H9 (cell line): ENCODE data around the gene CROT. TPM values are rescaled to one million over a fixed set of nuclear protein-coding genes. Genes with fewer than 3 reads are reported as not detected.

Experiments
- DNase-seq: peaks from one replicate; pipeline ENCODE4 v3.0.0-alpha.2; 2017
- H2AFZ ChIP-seq: one replicate; pipeline ENCODE4 v1.6.1; 2013; ENCODE audit warnings: mild to moderate bottlenecking, low read length, control low read depth, moderate library complexity
- H2AK5ac ChIP-seq: 2 replicates; pipeline ENCODE4 v1.6.1; 2013; ENCODE audit warnings: low read length, control low read depth, mixed read lengths; ENCODE audit not compliant: insufficient read length
- H2BK120ac ChIP-seq: one replicate; pipeline ENCODE4 v1.6.1; 2013; ENCODE audit warnings: low read depth, mild to moderate bottlenecking, low read length, control low read depth, inconsistent platforms; ENCODE audit not compliant: poor library complexity, severe bottlenecking
- H2BK12ac ChIP-seq: 2 replicates; pipeline ENCODE4 v1.6.1; 2013; ENCODE audit warnings: low read length, control low read depth, mixed read lengths, low read depth; ENCODE audit not compliant: insufficient read length
- H2BK15ac ChIP-seq: 2 replicates; pipeline ENCODE4 v1.6.1; 2013; ENCODE audit warnings: low read depth, low read length, control low read depth
- H2BK20ac ChIP-seq: one replicate; pipeline ENCODE4 v1.6.1; 2013; ENCODE audit warnings: low read depth, mild to moderate bottlenecking, low read length, control low read depth, inconsistent platforms; ENCODE audit not compliant: poor library complexity, severe bottlenecking
- H2BK5ac ChIP-seq: 2 replicates; pipeline ENCODE4 v1.6.1; 2013; ENCODE audit warnings: low read length, control low read depth, mixed read lengths; ENCODE audit not compliant: insufficient read length
- H3K14ac ChIP-seq: 2 replicates; pipeline ENCODE4 v1.6.1; 2013; ENCODE audit warnings: low read length, control low read depth; ENCODE audit not compliant: insufficient read depth
- H3K18ac ChIP-seq: 2 replicates; pipeline ENCODE4 v1.6.1; 2013; ENCODE audit warnings: low read depth, mild to moderate bottlenecking, mixed read lengths, low read length, control low read depth; ENCODE audit not compliant: insufficient read length
- H3K23ac ChIP-seq: 2 replicates; pipeline ENCODE4 v1.6.1; 2013; ENCODE audit warnings: low read length, control low read depth, mixed read lengths, low read depth; ENCODE audit not compliant: insufficient read length
- H3K23me2 ChIP-seq: 2 replicates; pipeline ENCODE4 v1.6.1; 2013; ENCODE audit warnings: low read depth, mild to moderate bottlenecking, mixed read lengths, low read length, control low read depth; ENCODE audit not compliant: insufficient read length, poor library complexity, severe bottlenecking
- H3K27ac ChIP-seq: 2 replicates; pipeline ENCODE4 v1.5.1; 2013; ENCODE audit warnings: low read length, control low read depth, mixed read lengths, low read depth; ENCODE audit not compliant: insufficient read length
- H3K27me3 ChIP-seq: 2 replicates; pipeline ENCODE4 v1.6.1; 2013; ENCODE audit warnings: low read length, control low read depth, inconsistent platforms; ENCODE audit not compliant: insufficient read depth
- H3K4ac ChIP-seq: 2 replicates; pipeline ENCODE4 v1.6.1; 2013; ENCODE audit warnings: low read depth, mild to moderate bottlenecking, control low read depth, inconsistent platforms, low read length, moderate library complexity
- H3K4me1 ChIP-seq: 2 replicates; pipeline ENCODE4 v1.6.1; 2013; ENCODE audit warnings: low read length, control low read depth, inconsistent platforms; ENCODE audit not compliant: insufficient read depth
- H3K4me2 ChIP-seq: 2 replicates; pipeline ENCODE4 v1.6.1; 2013; ENCODE audit warnings: low read length, control low read depth, mixed read lengths; ENCODE audit not compliant: insufficient read length, insufficient read depth
- H3K56ac ChIP-seq: 2 replicates; pipeline ENCODE4 v1.6.1; 2013; ENCODE audit warnings: low read depth, mild to moderate bottlenecking, mixed read lengths, low read length, control low read depth; ENCODE audit not compliant: insufficient read length
- H3K79me1 ChIP-seq: 2 replicates; pipeline ENCODE4 v1.6.1; 2013; ENCODE audit warnings: low read depth, mild to moderate bottlenecking, moderate library complexity, low read length, control low read depth, inconsistent platforms; ENCODE audit not compliant: insufficient read depth, poor library complexity, severe bottlenecking
- H3K79me2 ChIP-seq: 2 replicates; pipeline ENCODE4 v1.6.1; 2013; ENCODE audit warnings: low read length, control low read depth, inconsistent platforms; ENCODE audit not compliant: insufficient read depth
- H3K9ac ChIP-seq: 2 replicates; pipeline ENCODE4 v1.6.1; 2013; ENCODE audit warnings: low read length, control low read depth, mixed read lengths; ENCODE audit not compliant: insufficient read length; ENCODE audit errors: extremely low read depth
- H3K9me3 ChIP-seq: one replicate; pipeline ENCODE4 v1.6.1; 2013; ENCODE audit warnings: low read depth, low read length, inconsistent platforms; ENCODE audit not compliant: control insufficient read depth
- H3T11ph ChIP-seq: one replicate; pipeline ENCODE4 v1.6.1; 2013; ENCODE audit warnings: mild to moderate bottlenecking, low read length, control low read depth, inconsistent platforms
- H4K20me1 ChIP-seq: one replicate; pipeline ENCODE4 v1.6.1; 2013; ENCODE audit not compliant: control insufficient read depth, insufficient read length, insufficient read depth
- H4K5ac ChIP-seq: 2 replicates; pipeline ENCODE4 v1.6.1; 2013; ENCODE audit warnings: low read depth, mild to moderate bottlenecking, mixed read lengths, low read length, control low read depth; ENCODE audit not compliant: insufficient read length
- H4K8ac ChIP-seq: replicated peaks from 2 replicates; pipeline ENCODE4 v1.6.1; 2013; ENCODE audit warnings: low read length, control low read depth, mixed read lengths, low read depth; ENCODE audit not compliant: insufficient read length
- H4K91ac ChIP-seq: 2 replicates; pipeline ENCODE4 v1.6.1; 2013; ENCODE audit warnings: low read depth, mild to moderate bottlenecking, moderate library complexity, mixed read lengths, low read length, control low read depth; ENCODE audit not compliant: insufficient read length
- H3K27ac Mint-ChIP-seq, 3 experiments: 2 replicates in 2 of 3; 3 replicates in 1 of 3; pipeline ENCODE4 v1.8.0; 2020 to 2021; ENCODE audit warnings: mixed read lengths in 3 of 3, mild to moderate bottlenecking in 1 of 3, moderate library complexity in 1 of 3
- H3K27me3 Mint-ChIP-seq: 2 replicates; pipeline ENCODE4 v1.8.0; 2021; ENCODE audit warnings: low read depth, mild to moderate bottlenecking, moderate library complexity, mixed read lengths
- H3K36me3 Mint-ChIP-seq, 3 experiments: 2 replicates in 2 of 3; 3 replicates in 1 of 3; pipeline ENCODE4 v1.8.0; 2020 to 2021; ENCODE audit warnings: low read depth in 3 of 3, mixed read lengths in 3 of 3; ENCODE audit not compliant: insufficient read depth in 1 of 3
- H3K4me1 Mint-ChIP-seq, 2 experiments: 2 replicates each; pipeline ENCODE4 v1.8.0; 2020; ENCODE audit warnings: mixed read lengths in 2 of 2
- H3K4me3 Mint-ChIP-seq, 2 experiments: 2 replicates in 1 of 2; 3 replicates in 1 of 2; pipeline ENCODE4 v1.8.0; 2020 to 2021; ENCODE audit warnings: mild to moderate bottlenecking in 2 of 2, mixed read lengths in 2 of 2, moderate library complexity in 1 of 2
- H3K9me3 Mint-ChIP-seq, 2 experiments: 2 replicates in 1 of 2; 3 replicates in 1 of 2; pipeline ENCODE4 v1.8.0; 2020; ENCODE audit warnings: mild to moderate bottlenecking in 2 of 2, mixed read lengths in 2 of 2, moderate library complexity in 1 of 2
- CTCF ChIP-seq: fragments of 200-600 bp; sonication (generic); conservative IDR thresholded peaks from 3 replicates; pipeline ENCODE4 v1.8.0; 2021; ENCODE audit warnings: antibody characterized with exemption, mild to moderate bottlenecking
- WGBS: extraction: QIAGEN DNeasy Blood & Tissue Kit; methylation state at CpG from one replicate; pipeline ENCODE4 v1.1.7; 2013; ENCODE audit warnings: missing lambda C conversion rate, low lambda C conversion rate, mixed read lengths; ENCODE audit not compliant: insufficient read length; ENCODE audit errors: extremely low coverage; 5-methylcytosine and 5-hydroxymethylcytosine counted together
- total RNA-seq: library from RNA; stranded (reverse); gene quantifications from 2 replicates; pipeline ENCODE4 v1.2.1, GENCODE V29; 2021

The CROT gene
- total RNA-seq, 1 experiment from 2014 or later, result 6.0 TPM

GRCh38 chr7:87337331-87337730 is 8.1 kb upstream of the CROT start:
- no peak overlapping the region for H3T11ph ChIP-seq
- Mint-ChIP-seq H3K27me3 (no peaks in the 10 kb centered on the region), H3K4me3 (no peak overlapping the region), H3K9me3 (peaks cover 16% of the 10 kb centered on the region in 2 experiments), H3K36me3 (peaks cover 16 to 32% (median 29%) of the 10 kb centered on the region in 3 experiments), H3K4me1 (peaks cover 2 to 7% of the 10 kb centered on the region in 2 experiments), H3K27ac (no peak overlapping the region)
- H4K20me1 ChIP-seq, result no peaks in the 10 kb centered on the region
- no peak overlapping the region for H3K23ac ChIP-seq
- no peak overlapping the region for H4K91ac ChIP-seq
- no peaks in the 10 kb centered on the region for H3K79me1 ChIP-seq
- no peak for DNase-seq
- H3K56ac ChIP-seq, result no peak overlapping the region
- H3K18ac ChIP-seq, result no peak overlapping the region
- H2BK120ac ChIP-seq, result no peak overlapping the region
- H3K14ac ChIP-seq, result no peak overlapping the region
- H2BK15ac ChIP-seq, result no peak overlapping the region
- TF ChIP-seq CTCF, result no peak
- H3K9ac ChIP-seq, result no peak overlapping the region
- H2BK5ac ChIP-seq, result no peak overlapping the region
- no peak overlapping the region for H3K27ac ChIP-seq
- no CpG with 5 or more reads among the region's 2 CpGs for WGBS
- H2BK12ac ChIP-seq, result no peak overlapping the region
- no peaks in the 10 kb centered on the region for H3K27me3 ChIP-seq
- no peak overlapping the region for H4K8ac ChIP-seq
- no peaks in the 10 kb centered on the region for H3K79me2 ChIP-seq
- H2AK5ac ChIP-seq, result no peak overlapping the region
- H3K4me1 ChIP-seq, result no peaks in the 10 kb centered on the region
- H3K4me2 ChIP-seq, result no peak overlapping the region
- H2BK20ac ChIP-seq, result no peak overlapping the region
- H4K5ac ChIP-seq, result no peak overlapping the region
- H3K23me2 ChIP-seq, result no peaks in the 10 kb centered on the region
- no peak overlapping the region for H2AFZ ChIP-seq
- H3K9me3 ChIP-seq, result no peaks in the 10 kb centered on the region
- no peak overlapping the region for H3K4ac ChIP-seq
